Left ventricle myocardium inferior (tissue), 1 donor: Measurements from ENCODE around the gene ZXDC. TPM values are rescaled to one million over a fixed set of nuclear protein-coding genes. Genes with fewer than 3 reads are reported as not detected.

Source experiments
- DNase-seq: peaks from one replicate; pipeline ENCODE4 v3.0.0-alpha.2; 2020
- H3K27ac ChIP-seq: fragments of 200-600 bp; replicated peaks from 2 replicates; pipeline ENCODE4 v1.8.0; 2021
- H3K27me3 ChIP-seq: fragments of 200-600 bp; 2 replicates; pipeline ENCODE4 v1.8.0; 2021; ENCODE audit warnings: low read depth
- H3K36me3 ChIP-seq: fragments of 200-600 bp; 2 replicates; pipeline ENCODE4 v1.8.0; 2021
- H3K4me1 ChIP-seq: fragments of 200-600 bp; 2 replicates; pipeline ENCODE4 v1.8.0; 2021
- H3K4me3 ChIP-seq: fragments of 200-600 bp; 2 replicates; pipeline ENCODE4 v1.8.0; 2021; ENCODE audit warnings: mild to moderate bottlenecking, moderate library complexity
- H3K9me3 ChIP-seq: fragments of 200-600 bp; replicated peaks from 2 replicates; pipeline ENCODE4 v1.8.0; 2021
- CTCF ChIP-seq: fragments of 200-600 bp; IDR thresholded peaks from 2 replicates; pipeline ENCODE4 v1.8.0; 2021; ENCODE audit warnings: antibody characterized with exemption, mild to moderate bottlenecking, borderline replicate concordance
- intact Hi-C: fragments of 100-400 bp; cut with micrococcal nuclease; formaldehyde crosslinking; loops from one replicate; pipeline ENCODE4 v1.11.0; 2022
- total RNA-seq: library from RNA; stranded (reverse); fragmentation: NEBNext Ultra II Directional; extraction: Animal tissue kit (Norgen Biotek cat#: 25700); gene quantifications from one replicate; pipeline ENCODE4 v1.2.1, GENCODE V29; 2021
- donor health status: DM: no; HTN: yes; CAD: no; lungs with severe emphysema.

Gene ZXDC
- total RNA-seq, 1 donor from 2014 or later, result 15.6 TPM

GRCh38 chr3:126401611-126402160 is 74.0 kb downstream of the ZXDC start:
- no peaks in the 10 kb centered on the region for H3K4me1 ChIP-seq
- DNase-seq, result no peak
- H3K9me3 ChIP-seq, result no peaks in the 10 kb centered on the region
- no peaks in the 10 kb centered on the region for H3K36me3 ChIP-seq
- no peak for TF ChIP-seq CTCF
- no peak overlapping the region for H3K27ac ChIP-seq
- H3K27me3 ChIP-seq, result peaks cover 31% of the 10 kb centered on the region
- H3K4me3 ChIP-seq, result no peak overlapping the region
- intact Hi-C loops, result no loop called here

- Histone ChIP-seq H3K4me1 (peaks cover 4% of the 10 kb centered on the region), H3K9me3 (no peaks in the 10 kb centered on the region), H3K36me3 (no peaks in the 10 kb centered on the region), H3K4me3 (no peak overlapping the region), H3K27ac (no peak overlapping the region), H3K27me3 (peaks cover 25% of the 10 kb centered on the region)
- intact Hi-C loops, result loop anchor here (10.0 kb wide), 1 partner anchor 265 kb away; no protein-coding TSS in a partner anchor
- DNase-seq, result no peak
- TF ChIP-seq CTCF, result no peak
Observed at GRCh38 chr3:126399756-126400155, 75.9 kb downstream of the ZXDC start.

- no peak for TF ChIP-seq CTCF
- Histone ChIP-seq H3K27me3 (peaks cover 26% of the 10 kb centered on the region), H3K4me3 (no peak overlapping the region), H3K36me3 (no peaks in the 10 kb centered on the region), H3K27ac (no peak overlapping the region), H3K9me3 (no peaks in the 10 kb centered on the region), H3K4me1 (peaks cover 8% of the 10 kb centered on the region)
- DNase-seq, result no peak
- intact Hi-C loops, result loop anchor here (10.0 kb wide), 1 partner anchor 265 kb away; no protein-coding TSS in a partner anchor
Observed at GRCh38 chr3:126399351-126399735, 76.3 kb downstream of the ZXDC start.

- Histone ChIP-seq H3K4me3 (no peak overlapping the region), H3K36me3 (no peaks in the 10 kb centered on the region), H3K9me3 (no peaks in the 10 kb centered on the region), H3K4me1 (peaks cover 9% of the 10 kb centered on the region), H3K27ac (no peak overlapping the region), H3K27me3 (peaks cover 32% of the 10 kb centered on the region)
- no peak for TF ChIP-seq CTCF
- intact Hi-C loops, result loop anchor here (10.0 kb wide), 1 partner anchor 264 kb away; no protein-coding TSS in a partner anchor
- DNase-seq, result no peak
Observed at GRCh38 chr3:126398423-126399350, 77.0 kb downstream of the ZXDC start.

GRCh38 chr3:126397610-126398422 is 77.9 kb downstream of the ZXDC start:
- no peak for DNase-seq
- intact Hi-C loops, result loop anchor here (10.0 kb wide), 1 partner anchor 263 kb away; no protein-coding TSS in a partner anchor
- no peak for TF ChIP-seq CTCF

More at GRCh38 chr3:126397610-126398422, 77.9 kb downstream of the ZXDC start:
- Histone ChIP-seq H3K27me3 (peaks cover 30% of the 10 kb centered on the region), H3K9me3 (no peaks in the 10 kb centered on the region), H3K4me1 (peaks cover 9% of the 10 kb centered on the region), H3K36me3 (no peaks in the 10 kb centered on the region), H3K4me3 (no peak overlapping the region), H3K27ac (no peak overlapping the region)
